Measurements from ENCODE around the gene RPS6KA4.

Gene RPS6KA4

DNA sequence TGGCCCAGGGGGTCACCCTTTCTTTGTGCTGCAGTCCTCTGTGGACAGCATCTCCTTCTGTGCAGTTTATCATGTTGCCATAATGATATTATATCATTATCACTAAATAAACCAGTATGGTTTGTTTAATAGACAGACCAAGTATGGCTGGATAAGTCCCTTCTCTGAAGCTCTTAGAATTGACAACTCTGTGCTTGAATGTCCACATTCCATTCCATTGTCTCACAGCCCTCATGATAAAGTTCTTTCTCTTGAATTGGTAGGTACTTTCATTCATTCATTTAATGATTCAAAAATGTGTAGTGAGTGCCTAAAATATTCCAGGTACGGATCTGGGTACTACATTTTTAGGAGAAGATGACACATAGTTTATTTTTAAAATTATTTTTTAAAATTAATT is 7.8 kb downstream of the RPS6KA4 start:
- POLR2A ChIA-PET = no interaction called here
- no peak for DNase-seq (ENCODE audit: extremely low spot score)
- no peak for TF ChIP-seq FOXM1 (IDR thresholded peaks at IDR 0.05; ENCODE audit: borderline replicate concordance)
- no peak for TF ChIP-seq L3MBTL2 (conservative IDR thresholded peaks at IDR 0.05)
- CTCF ChIA-PET = interaction anchor here (1.2 kb wide), 1 partner anchor 12 kb away, joined by 4 read pairs; no protein-coding TSS in a partner anchor

DNA sequence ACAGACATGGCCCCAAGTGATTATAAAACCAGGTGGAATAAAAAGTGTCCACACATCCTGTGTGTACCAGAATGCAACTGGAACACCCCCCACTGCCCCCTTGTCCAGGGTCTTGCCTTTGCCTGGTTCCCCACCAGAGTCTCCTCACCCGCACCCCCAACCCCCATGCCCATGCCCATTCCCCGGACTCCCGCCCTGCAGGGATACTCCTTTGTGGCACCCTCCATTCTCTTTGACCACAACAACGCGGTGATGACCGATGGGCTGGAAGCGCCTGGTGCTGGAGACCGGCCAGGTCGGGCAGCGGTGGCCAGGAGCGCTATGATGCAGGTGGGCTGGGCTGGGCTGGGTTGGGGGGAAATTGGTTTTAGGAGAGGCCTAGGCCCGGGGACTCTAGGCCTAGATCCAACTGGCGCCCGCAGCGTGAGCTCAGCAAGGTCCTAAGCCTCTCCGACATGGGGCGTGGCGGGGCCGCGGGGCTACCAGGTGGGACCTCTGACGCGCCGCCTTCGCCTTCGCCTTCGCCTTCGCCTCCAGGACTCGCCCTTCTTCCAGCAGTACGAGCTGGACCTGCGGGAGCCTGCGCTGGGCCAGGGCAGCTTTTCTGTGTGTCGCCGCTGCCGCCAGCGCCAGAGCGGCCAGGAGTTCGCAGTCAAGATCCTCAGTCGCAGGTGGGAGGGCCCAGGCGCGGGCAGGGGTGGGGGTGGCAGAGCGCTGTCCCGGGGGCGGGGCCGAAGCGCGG is 9.1 kb downstream of the RPS6KA4 start:
- TF ChIP-seq HDGF (IDR thresholded peaks at IDR 0.05; ENCODE audit: borderline replicate concordance) (no peak), ARNT (IDR thresholded peaks at IDR 0.05) (no peak), BHLHE40 (IDR thresholded peaks at IDR 0.05; ENCODE audit: borderline replicate concordance) (no peak), ZNF384 (IDR thresholded peaks at IDR 0.05) (no peak), CTBP1 (IDR thresholded peaks at IDR 0.05; ENCODE audit: borderline replicate concordance) (no peak), SUZ12 (IDR thresholded peaks at IDR 0.05) (no peak), ELF4 (IDR thresholded peaks at IDR 0.05) (no peak), L3MBTL2 (conservative IDR thresholded peaks at IDR 0.05) (no peak), NFRKB (IDR thresholded peaks at IDR 0.05) (no peak), TARDBP (IDR thresholded peaks at IDR 0.05) (no peak), SP1 (IDR thresholded peaks at IDR 0.05) (no peak), FOXK2 (IDR thresholded peaks at IDR 0.05) (no peak), LEF1 (IDR thresholded peaks at IDR 0.05; ENCODE audit: borderline replicate concordance) (no peak), FOXA1 (IDR thresholded peaks at IDR 0.05) (no peak), FOXM1 (IDR thresholded peaks at IDR 0.05; ENCODE audit: borderline replicate concordance) (no peak)
- TF ChIP-seq, protein P1, sequence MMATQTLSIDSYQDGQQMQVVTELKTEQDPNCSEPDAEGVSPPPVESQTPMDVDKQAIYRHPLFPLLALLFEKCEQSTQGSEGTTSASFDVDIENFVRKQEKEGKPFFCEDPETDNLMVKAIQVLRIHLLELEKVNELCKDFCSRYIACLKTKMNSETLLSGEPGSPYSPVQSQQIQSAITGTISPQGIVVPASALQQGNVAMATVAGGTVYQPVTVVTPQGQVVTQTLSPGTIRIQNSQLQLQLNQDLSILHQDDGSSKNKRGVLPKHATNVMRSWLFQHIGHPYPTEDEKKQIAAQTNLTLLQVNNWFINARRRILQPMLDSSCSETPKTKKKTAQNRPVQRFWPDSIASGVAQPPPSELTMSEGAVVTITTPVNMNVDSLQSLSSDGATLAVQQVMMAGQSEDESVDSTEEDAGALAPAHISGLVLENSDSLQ (IDR thresholded peaks at IDR 0.05) = no peak
- CTCF ChIA-PET = interaction anchor here (1.2 kb wide), 1 partner anchor 13 kb away, joined by 4 read pairs; no protein-coding TSS in a partner anchor

DNA sequence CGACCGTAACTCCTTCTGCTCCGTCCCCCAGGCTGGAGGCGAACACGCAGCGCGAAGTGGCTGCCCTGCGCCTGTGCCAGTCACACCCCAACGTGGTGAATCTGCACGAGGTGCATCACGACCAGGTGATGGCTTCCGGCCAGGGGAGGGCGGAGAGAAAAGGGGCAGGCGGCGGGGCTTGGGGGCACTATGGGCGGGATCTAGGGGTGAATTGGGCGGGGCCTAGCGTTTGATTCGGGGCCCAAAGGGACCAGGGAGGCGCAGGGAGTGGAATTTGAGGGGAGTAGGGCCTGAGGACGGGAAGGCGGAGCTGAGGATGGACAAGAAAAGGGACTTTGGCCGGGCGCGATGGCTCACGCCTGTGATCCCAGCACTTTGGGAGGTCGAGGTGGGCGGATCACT is 9.7 kb downstream of the RPS6KA4 start:
- CTCF ChIA-PET = no interaction called here
- POLR2A ChIA-PET = interaction anchor here (1.2 kb wide), 1 partner anchor 14 kb away, joined by 3 read pairs; no protein-coding TSS in a partner anchor
- no peak for TF ChIP-seq CTBP1 (IDR thresholded peaks at IDR 0.05; ENCODE audit: borderline replicate concordance)
- TF ChIP-seq TARDBP (IDR thresholded peaks at IDR 0.05) = no peak
- TF ChIP-seq ARNT (IDR thresholded peaks at IDR 0.05) = no peak
- no peak for TF ChIP-seq FOXM1 (IDR thresholded peaks at IDR 0.05; ENCODE audit: borderline replicate concordance)
- TF ChIP-seq, protein P1 (IDR thresholded peaks at IDR 0.05) = no peak
- TF ChIP-seq ZNF384 (IDR thresholded peaks at IDR 0.05) = no peak
- TF ChIP-seq FOXK2 (IDR thresholded peaks at IDR 0.05) = no peak
- TF ChIP-seq ELF4 (IDR thresholded peaks at IDR 0.05) = no peak
- TF ChIP-seq SUZ12 (IDR thresholded peaks at IDR 0.05) = no peak
- DNase-seq (ENCODE audit: extremely low spot score) = no peak

More for the DNA sequence above, 9.1 kb downstream of the RPS6KA4 start:
- DNase-seq (ENCODE audit: extremely low spot score) = no peak
- POLR2A ChIA-PET = interaction anchor here (1.2 kb wide), 1 partner anchor 13 kb away, joined by 3 read pairs; no protein-coding TSS in a partner anchor

DNA sequence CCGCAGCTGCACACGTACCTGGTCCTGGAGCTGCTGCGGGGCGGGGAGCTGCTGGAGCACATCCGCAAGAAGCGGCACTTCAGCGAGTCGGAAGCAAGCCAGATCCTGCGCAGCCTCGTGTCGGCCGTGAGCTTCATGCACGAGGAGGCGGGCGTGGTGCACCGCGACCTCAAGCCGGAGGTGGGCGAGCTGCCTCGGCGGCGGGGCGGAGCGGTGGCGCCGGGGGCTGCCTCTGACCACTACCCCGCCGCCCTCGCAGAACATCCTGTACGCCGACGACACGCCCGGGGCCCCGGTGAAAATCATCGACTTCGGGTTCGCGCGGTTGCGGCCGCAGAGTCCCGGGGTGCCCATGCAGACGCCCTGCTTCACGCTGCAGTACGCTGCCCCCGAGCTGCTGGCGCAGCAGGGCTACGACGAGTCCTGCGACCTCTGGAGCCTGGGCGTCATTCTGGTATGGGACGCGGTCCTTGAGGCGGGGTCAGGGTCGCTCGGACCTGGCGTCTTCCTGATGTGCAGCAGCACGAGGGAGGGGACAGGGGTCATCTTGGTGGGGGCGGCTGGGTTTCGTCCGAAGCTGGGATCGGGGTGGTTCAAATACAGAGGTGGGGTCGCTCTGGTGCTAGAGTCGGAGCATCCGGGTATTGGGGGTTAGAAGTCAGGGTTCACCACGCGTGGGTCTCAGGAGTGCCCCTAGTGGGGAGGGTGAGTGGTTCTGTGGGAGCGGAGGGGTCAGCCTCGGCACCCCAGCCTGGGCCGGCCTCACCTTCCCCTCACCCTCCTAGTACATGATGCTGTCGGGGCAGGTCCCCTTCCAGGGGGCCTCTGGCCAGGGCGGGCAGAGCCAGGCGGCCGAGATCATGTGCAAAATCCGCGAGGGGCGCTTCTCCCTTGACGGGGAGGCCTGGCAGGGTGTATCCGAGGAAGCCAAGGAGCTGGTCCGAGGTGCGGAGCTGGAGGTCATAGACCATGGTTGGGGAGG is 10.8 kb downstream of the RPS6KA4 start:
- TF ChIP-seq ARNT (IDR thresholded peaks at IDR 0.05) (no peak), TARDBP (IDR thresholded peaks at IDR 0.05) (no peak), L3MBTL2 (conservative IDR thresholded peaks at IDR 0.05) (no peak), BHLHE40 (IDR thresholded peaks at IDR 0.05; ENCODE audit: borderline replicate concordance) (no peak), ELF4 (IDR thresholded peaks at IDR 0.05) (no peak), FOXK2 (IDR thresholded peaks at IDR 0.05) (no peak), LEF1 (IDR thresholded peaks at IDR 0.05; ENCODE audit: borderline replicate concordance) (no peak), ZNF384 (IDR thresholded peaks at IDR 0.05) (no peak), SP1 (IDR thresholded peaks at IDR 0.05) (no peak), FOXA1 (IDR thresholded peaks at IDR 0.05) (no peak), CTBP1 (IDR thresholded peaks at IDR 0.05; ENCODE audit: borderline replicate concordance) (no peak), SUZ12 (IDR thresholded peaks at IDR 0.05) (no peak)
- TF ChIP-seq, protein P1 (IDR thresholded peaks at IDR 0.05) = no peak
- ChIA-PET POLR2A (interaction anchor here (1.2 kb wide), 1 partner anchor 15 kb away, joined by 3 read pairs; no protein-coding TSS in a partner anchor), CTCF (interaction anchor here (0.6 kb wide), 1 partner anchor 13 kb away, joined by 3 read pairs; no protein-coding TSS in a partner anchor)
- DNase-seq (ENCODE audit: extremely low spot score) = no peak

DNA sequence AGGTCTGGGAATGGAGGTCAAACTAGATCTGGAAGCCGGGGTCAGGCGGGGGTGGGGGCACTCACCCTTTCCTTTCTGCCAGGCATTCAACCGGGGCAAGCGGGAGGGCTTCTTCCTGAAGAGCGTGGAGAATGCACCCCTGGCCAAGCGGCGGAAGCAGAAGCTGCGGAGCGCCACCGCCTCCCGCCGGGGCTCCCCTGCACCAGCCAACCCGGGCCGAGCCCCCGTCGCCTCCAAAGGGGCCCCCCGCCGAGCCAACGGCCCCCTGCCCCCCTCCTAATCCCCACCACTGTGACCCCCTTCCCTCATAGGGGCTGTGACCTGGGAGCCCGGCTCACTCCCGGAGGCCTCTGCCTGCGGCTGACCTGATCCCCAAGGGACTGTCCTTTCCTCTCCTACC is 12.2 kb downstream of the RPS6KA4 start:
- DNase-seq (ENCODE audit: extremely low spot score) = no peak
- TF ChIP-seq LEF1 (IDR thresholded peaks at IDR 0.05; ENCODE audit: borderline replicate concordance) (no peak), TARDBP (IDR thresholded peaks at IDR 0.05) (no peak), NFRKB (IDR thresholded peaks at IDR 0.05) (no peak), L3MBTL2 (conservative IDR thresholded peaks at IDR 0.05) (no peak), FOXA1 (IDR thresholded peaks at IDR 0.05) (no peak), ZNF384 (IDR thresholded peaks at IDR 0.05) (no peak), FOXM1 (IDR thresholded peaks at IDR 0.05; ENCODE audit: borderline replicate concordance) (no peak), CTBP1 (IDR thresholded peaks at IDR 0.05; ENCODE audit: borderline replicate concordance) (no peak)
- POLR2A ChIA-PET = interaction anchor here (1.2 kb wide), 1 partner anchor 15 kb away, joined by 3 read pairs; no protein-coding TSS in a partner anchor
- CTCF ChIA-PET = no interaction called here

Measured in HEK293T (cell line).